OCI-M1 (cell line): Measurements from ENCODE around the gene POP5.
"Not testable (repeated sequence)": the region's sequence is repeated elsewhere in the genome, so short reads cannot be mapped to it uniquely, and the experiment has no call there.

ENCODE experiments used
- DNase-seq: peaks from one replicate; lab custom pipeline; 2025; lab: John Stamatoyannopoulos, UW

Gene POP5, protein sequence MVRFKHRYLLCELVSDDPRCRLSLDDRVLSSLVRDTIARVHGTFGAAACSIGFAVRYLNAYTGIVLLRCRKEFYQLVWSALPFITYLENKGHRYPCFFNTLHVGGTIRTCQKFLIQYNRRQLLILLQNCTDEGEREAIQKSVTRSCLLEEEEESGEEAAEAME

GRCh38 chr12:120580787-120581723, at the start of gene POP5:
Gene POP5, minus strand, starts transcription at chr12:120581402. Its CDS starts 40 bp downstream, at chr12:120581362.
- DNase-seq: peak; percentile 99

- DNase-seq: no peak
These were observed 49.1 kb upstream of the POP5 start for GRCh38 chr12:120630104-120630892.

GRCh38 chr12:120628919-120629318, 47.7 kb upstream of the POP5 start:
- peak; percentile 50 for DNase-seq

GRCh38 chr12:120625557-120626419, 44.6 kb upstream of the POP5 start:
- DNase-seq: no peak

- DNase-seq: no peak
These were observed 39.4 kb upstream of the POP5 start for GRCh38 chr12:120620624-120621023.

GRCh38 chr12:120618954-120619615, 37.9 kb upstream of the POP5 start:
- no peak for DNase-seq

- not testable (repeated sequence) for DNase-seq
These were observed 36.6 kb upstream of the POP5 start for GRCh38 chr12:120617767-120618166.

DNA sequence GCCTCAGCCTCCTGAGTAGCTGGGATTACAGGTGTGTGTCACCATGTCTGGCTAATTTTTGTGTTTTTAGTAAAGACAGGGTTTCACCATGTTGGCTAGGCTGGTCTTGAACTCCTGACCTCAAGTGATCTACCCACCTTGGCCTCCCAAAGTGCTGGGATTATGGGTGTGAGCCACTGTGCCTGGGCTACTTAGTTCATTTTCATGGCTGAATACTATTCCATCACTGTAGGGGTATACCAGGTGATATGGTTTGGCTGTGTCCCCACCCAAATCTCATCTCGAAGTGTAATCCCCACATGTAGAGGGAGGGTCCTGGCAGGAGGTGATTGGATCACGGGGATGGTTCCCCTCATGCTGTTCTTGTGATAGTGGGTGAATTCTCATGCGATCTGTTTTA, 36.0 kb upstream of the POP5 start:
- not testable (repeated sequence) for DNase-seq

DNA sequence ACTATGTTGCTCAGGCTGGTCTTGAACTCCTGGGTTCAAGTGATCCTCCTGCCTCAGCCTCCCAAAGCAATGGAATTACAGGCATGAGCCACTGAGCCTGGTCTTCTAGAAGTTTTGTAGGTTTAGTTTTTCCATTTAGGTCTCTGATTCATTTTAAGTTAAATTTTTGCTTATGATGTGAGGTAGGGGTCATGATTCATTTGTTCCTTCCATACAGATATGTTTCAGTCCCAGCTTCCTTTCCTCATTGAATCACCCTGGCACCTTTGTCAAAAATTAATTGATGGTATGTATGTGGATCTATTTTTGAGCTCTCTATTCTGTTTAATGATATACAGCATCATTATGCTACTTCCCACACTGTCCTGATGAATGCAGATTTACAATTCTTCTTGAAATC, 33.6 kb upstream of the POP5 start:
- no peak for DNase-seq

DNA sequence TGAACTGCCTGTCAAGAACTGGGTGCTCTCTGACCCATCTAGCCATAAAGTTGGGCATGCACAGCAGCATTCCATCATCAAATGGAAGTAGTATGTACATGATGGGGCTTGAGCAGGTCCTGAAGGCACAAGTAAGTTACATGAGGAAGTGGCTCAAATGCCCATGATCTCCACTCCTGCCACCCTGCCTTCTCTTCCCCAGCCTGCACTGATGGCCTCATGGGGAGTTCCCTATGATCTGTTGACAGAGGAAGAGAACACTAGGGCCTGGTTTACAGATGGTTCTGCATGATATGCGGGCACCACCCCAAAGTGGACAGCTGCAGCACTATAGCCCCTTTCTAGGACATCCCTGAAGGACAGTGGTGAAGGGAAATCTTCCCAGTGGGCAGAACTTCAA, 30.3 kb upstream of the POP5 start:
- peak; percentile 4 for DNase-seq

GRCh38 chr12:120610560-120610959, 29.4 kb upstream of the POP5 start:
- DNase-seq: no peak

- DNase-seq: peak; percentile 85
These were observed 21.2 kb upstream of the POP5 start for GRCh38 chr12:120602416-120602815.

GRCh38 chr12:120599672-120600552, 18.7 kb upstream of the POP5 start:
- no peak for DNase-seq

DNA sequence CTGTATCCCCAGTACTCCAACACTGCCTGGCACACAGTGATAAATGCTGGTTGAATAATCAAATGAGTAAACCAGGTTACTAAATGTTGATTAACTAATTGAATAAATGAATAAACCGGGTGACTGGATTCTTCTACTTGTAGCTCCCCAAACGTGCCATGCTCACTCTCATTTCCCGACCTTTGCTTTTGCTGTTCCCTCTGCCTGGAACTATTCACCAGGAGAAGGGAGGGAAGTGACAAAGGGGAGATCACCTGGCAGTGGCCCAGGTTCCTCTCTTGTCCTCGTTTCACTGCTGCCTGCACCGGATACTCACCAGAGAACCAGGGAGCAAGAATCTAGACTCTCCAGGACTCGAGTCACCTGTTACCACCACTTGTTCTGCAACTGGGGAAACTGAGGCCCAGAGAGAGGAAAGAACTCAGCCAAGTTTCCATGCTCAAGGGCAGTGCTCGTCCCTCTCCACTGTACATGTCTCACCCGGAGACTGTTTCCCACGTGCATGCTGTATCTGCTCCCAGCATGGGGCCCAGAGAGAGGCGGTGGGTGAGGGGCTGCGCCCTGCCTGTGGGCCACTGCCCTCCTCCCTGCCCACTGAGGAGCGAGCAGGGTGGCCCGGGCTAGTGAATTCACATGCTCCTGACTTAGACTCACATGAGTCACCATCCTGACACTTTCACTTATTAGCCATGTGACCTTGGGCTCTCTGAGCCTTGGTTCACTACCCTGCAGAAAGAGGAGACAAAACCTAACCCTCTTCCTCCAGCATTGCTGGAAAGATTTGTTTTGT, 17.7 kb upstream of the POP5 start:
- DNase-seq: peak; percentile 30

- DNase-seq: no peak
These were observed 16.7 kb upstream of the POP5 start for GRCh38 chr12:120597861-120598260.

DNA sequence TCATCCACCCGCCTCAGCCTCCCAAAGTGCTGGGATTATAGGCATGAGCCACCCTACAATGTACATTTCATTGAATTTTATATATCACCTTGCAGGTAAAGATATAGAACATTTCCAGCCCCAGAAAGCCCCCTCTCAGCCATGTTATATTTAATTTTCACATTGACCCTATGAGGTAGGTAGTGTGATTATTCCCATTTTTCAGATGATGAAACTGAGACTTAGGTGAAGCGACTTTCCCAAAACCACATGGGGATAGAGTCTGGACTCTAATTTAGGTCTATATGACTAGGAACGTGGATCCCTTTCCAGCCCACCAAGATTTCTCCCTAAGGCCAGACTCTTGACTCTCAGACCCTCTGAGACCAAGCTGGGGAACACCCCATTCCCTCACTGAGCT, 15.7 kb upstream of the POP5 start:
- no peak for DNase-seq

- DNase-seq: no peak
These were observed 11.2 kb upstream of the POP5 start for GRCh38 chr12:120592121-120593049.
